GM12864 (cell line): Measurements from ENCODE around the gene XK.
"Not testable (repeated sequence)": the region's sequence is repeated elsewhere in the genome, so short reads cannot be mapped to it uniquely, and the experiment has no call there.

Experiments
- DNase-seq: peaks from one replicate; pipeline ENCODE4 v3.0.0-alpha.2; 2011; ENCODE audit warnings: low read depth
- H3K4me3 ChIP-seq: 2 replicates; pipeline ENCODE4 v1.5.1; 2011; ENCODE audit warnings: mild to moderate bottlenecking, low read depth, low read length, control low read depth
- TF ChIP-seq, protein P1 (sequence below): IDR thresholded peaks from 2 replicates; pipeline ENCODE4 v1.5.1; 2011; ENCODE audit warnings: low read depth, mild to moderate bottlenecking, moderate library complexity, low read length, control low read depth, inconsistent platforms; ENCODE audit errors: missing control alignments

XK gene

DNA sequence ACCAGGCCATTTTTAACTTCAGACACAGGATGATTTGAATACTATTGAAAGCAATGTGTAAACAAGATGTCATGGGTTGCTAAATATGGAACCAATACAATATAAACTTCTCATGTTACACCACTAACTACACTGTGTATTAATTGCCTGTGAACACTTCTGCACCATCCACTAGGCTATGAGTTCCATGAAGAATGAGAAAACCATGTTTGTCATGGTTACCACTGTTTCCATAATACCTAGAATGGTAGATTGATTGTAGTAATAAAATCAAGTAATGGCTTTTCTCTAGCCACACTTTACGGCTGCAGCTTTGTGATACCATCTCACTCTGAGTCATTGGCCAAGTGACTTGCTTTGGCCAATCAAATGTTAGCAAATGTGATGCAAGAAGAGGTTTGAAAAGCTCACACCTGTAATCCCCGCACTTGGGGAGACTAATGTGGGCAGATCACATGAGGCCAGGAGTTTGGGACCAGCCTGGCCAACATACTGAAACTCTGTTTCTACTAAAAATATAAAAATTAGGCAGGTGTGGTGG, 74.4 kb downstream of the XK start:
- TF ChIP-seq, protein P1, sequence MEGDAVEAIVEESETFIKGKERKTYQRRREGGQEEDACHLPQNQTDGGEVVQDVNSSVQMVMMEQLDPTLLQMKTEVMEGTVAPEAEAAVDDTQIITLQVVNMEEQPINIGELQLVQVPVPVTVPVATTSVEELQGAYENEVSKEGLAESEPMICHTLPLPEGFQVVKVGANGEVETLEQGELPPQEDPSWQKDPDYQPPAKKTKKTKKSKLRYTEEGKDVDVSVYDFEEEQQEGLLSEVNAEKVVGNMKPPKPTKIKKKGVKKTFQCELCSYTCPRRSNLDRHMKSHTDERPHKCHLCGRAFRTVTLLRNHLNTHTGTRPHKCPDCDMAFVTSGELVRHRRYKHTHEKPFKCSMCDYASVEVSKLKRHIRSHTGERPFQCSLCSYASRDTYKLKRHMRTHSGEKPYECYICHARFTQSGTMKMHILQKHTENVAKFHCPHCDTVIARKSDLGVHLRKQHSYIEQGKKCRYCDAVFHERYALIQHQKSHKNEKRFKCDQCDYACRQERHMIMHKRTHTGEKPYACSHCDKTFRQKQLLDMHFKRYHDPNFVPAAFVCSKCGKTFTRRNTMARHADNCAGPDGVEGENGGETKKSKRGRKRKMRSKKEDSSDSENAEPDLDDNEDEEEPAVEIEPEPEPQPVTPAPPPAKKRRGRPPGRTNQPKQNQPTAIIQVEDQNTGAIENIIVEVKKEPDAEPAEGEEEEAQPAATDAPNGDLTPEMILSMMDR = no peak
- no peak for DNase-seq
- no peak overlapping the region for H3K4me3 ChIP-seq

DNA sequence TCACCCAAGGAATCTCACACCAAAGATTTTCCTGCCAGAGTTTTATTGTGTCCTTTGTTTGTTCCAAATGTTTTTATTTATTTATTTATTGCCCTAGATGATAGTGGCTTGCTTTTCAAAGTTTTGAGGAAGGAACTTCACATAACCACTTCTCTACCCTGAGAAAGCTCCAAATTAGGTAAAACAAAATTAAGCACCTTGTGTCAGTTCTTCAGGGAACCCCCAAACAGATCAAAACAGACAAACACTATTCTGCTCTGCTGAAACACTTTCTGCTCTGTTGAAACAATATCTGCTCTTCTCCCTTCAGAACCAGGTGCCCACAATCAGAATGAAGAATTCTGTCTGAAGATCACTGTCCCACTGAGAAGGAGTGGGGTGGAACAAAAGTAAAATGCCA, 77.8 kb downstream of the XK start:
- TF ChIP-seq, protein P1 = no peak
- no peak for DNase-seq
- H3K4me3 ChIP-seq = no peak overlapping the region

- DNase-seq = no peak
- TF ChIP-seq, protein P1 = no peak
- H3K4me3 ChIP-seq = no peak overlapping the region
These were observed 79.9 kb downstream of the XK start for GRCh38 chrX:37765507-37765906.

- no peak for DNase-seq
- H3K4me3 ChIP-seq = no peak overlapping the region
- TF ChIP-seq, protein P1 = no peak
These were observed 81.8 kb downstream of the XK start for GRCh38 chrX:37767430-37767829.

DNA sequence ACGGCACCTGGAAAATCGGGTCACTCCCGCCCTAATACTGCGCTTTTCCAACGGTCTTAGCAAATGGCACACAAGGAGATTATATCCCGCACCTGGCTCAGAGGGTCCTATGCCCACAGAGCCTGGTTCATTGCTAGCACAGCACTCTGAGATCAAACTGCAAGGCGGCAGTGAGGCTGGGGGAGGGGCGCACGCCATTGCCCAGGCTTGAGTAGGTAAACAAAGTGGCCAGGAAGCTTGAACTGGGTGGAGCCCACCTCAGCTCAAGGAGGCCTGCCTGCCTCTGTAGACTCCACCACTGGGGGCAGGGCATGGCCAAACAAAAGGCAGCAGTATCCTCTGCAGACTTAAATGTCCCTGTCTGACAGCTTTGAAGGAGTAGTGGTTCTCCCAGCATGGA, 83.3 kb downstream of the XK start:
- DNase-seq, H3K4me3 ChIP-seq: not testable (repeated sequence)

GRCh38 chrX:37776283-37776986, 90.8 kb downstream of the XK start:
- no peak for DNase-seq
- no peak overlapping the region for H3K4me3 ChIP-seq
- TF ChIP-seq, protein P1 = no peak

DNA sequence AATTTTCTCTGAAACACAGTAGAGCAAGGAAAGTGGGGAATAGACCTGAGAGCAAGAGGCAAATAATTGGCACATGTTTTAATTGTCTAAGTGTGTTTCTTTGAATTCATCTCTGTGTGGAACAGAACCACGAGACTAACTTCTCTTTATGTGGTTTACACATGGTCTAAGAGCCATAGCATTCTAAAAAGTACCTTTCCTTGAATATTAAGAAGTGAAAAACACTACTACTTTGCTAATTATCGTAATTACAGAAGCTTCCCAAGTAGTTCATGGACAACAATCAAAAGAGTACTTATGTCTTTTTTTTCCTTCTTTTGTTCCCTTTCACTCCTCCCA, 91.4 kb downstream of the XK start:
- no peak overlapping the region for H3K4me3 ChIP-seq
- DNase-seq = no peak
- TF ChIP-seq, protein P1 = no peak
